Stimulated activated CD4-positive, alpha-beta T cell treated with anti-CD3 and anti-CD28 coated beads, Interleukin-1b, Interleukin-23, amount 100 ng/mL, for 1 hour (primary cell): Measurements from ENCODE around the gene CDC42BPG.

ENCODE experiments used
- DNase-seq, 2 donors: peaks; one replicate each; pipeline ENCODE4 v3.0.0-alpha.2; 2020; ENCODE audit warnings: low read depth in 2 of 2

The CDC42BPG gene, protein sequence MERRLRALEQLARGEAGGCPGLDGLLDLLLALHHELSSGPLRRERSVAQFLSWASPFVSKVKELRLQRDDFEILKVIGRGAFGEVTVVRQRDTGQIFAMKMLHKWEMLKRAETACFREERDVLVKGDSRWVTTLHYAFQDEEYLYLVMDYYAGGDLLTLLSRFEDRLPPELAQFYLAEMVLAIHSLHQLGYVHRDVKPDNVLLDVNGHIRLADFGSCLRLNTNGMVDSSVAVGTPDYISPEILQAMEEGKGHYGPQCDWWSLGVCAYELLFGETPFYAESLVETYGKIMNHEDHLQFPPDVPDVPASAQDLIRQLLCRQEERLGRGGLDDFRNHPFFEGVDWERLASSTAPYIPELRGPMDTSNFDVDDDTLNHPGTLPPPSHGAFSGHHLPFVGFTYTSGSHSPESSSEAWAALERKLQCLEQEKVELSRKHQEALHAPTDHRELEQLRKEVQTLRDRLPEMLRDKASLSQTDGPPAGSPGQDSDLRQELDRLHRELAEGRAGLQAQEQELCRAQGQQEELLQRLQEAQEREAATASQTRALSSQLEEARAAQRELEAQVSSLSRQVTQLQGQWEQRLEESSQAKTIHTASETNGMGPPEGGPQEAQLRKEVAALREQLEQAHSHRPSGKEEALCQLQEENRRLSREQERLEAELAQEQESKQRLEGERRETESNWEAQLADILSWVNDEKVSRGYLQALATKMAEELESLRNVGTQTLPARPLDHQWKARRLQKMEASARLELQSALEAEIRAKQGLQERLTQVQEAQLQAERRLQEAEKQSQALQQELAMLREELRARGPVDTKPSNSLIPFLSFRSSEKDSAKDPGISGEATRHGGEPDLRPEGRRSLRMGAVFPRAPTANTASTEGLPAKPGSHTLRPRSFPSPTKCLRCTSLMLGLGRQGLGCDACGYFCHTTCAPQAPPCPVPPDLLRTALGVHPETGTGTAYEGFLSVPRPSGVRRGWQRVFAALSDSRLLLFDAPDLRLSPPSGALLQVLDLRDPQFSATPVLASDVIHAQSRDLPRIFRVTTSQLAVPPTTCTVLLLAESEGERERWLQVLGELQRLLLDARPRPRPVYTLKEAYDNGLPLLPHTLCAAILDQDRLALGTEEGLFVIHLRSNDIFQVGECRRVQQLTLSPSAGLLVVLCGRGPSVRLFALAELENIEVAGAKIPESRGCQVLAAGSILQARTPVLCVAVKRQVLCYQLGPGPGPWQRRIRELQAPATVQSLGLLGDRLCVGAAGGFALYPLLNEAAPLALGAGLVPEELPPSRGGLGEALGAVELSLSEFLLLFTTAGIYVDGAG (N-terminal part only)

DNA sequence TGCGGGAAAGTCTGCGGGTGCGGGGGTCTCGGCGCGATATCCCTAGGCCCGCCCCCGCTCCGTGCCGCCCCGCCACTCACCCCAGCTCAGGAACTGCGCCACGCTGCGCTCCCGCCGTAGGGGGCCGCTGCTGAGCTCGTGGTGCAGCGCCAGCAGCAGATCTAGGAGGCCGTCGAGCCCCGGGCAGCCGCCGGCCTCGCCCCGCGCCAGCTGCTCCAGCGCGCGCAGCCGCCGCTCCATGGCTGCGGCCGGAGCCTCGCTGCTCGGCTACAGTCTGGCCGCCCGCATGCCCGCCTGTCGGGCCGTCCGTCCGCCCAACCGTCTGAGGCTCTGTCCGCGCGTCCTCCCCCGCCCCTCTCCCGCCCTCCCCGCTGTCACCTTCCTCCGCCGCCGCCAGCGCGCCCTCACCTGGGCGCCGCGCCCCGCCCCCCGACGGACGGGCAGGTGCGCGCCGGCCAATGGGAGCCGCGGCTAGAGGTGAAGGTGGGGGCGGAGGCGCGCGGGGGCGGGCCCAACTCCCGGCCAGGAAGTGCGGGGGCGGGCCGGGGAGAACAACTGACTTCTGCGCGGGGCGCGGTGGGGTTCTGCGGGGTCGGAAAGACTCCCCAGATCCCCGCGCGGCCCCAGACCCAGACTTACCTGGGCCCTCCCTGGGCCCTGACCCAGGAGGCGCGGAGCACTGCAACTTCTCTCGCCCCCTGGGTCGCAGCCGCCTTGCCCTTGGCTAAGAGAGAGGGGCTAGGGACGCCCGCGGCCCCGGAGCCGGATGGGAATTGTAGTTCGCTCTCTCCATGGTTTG lies at the start of gene CDC42BPG:
Gene CDC42BPG (minus strand): TSS at position 324 of the 799 bp plus-strand sequence. CDS start 84 bp downstream, at position 240.
- peak in 1 of 2 donors; percentile 36 for DNase-seq

DNA sequence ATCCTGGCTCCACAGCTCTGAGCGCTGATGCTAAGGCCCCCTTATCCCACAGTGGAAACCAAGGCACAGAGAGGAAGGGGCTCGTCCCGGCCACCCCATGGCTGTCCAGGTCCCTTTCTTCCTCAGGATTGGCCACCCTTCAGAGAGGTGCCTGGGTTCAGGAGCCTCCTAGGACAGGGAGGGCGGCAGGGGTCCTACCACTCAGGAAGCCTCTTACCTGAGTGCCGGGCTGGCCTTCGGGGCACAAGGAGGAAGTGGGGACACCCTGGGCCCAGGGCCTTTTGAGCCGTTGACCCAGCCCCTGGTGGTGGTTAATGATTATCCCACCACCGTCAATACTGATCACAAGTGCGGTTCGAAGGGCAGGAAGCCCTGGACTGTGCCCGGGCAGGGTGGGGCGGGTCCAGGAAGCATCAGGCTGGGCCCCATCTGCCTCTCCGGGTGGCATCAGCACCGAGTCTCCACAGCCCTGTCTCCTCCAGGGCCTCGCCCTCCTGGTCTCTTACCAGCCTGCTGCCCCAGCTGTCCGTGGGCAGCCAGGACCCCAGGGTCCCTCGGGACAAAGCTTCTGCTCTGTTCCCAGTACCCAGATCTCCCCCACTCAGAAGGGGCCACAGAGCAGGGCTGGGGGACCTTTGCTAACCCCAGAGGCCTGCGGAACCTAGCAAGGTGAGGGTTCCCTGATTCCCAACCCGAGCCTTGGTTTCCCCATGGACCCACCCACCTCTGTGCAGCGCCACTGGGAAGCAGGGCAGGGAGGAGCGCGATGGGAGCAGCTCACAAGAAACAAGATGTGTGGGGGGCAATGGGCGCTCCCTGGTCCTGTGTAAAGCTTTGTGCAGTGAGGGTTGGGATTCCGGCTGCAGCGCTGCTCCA lies 49.0 kb upstream of the CDC42BPG start:
- no peak for DNase-seq

DNA sequence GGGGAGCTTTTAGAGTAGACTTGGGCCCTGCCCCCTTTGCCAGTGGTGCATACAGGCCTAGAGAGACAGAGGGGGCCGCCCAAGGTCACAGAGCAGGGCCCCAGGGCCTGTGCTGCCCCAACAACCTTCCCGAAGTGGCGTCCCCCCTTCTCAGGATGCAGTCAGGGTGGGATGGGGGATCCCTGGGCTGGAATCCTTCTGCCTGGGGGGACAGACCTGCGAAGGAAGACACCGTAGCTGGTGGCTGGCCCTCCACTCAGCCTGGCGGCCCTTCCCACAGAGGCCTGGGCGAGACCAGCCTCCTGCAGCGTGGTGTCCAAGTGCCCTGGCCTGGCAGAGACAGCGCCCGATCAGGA lies 48.4 kb upstream of the CDC42BPG start:
- DNase-seq = no peak

DNA sequence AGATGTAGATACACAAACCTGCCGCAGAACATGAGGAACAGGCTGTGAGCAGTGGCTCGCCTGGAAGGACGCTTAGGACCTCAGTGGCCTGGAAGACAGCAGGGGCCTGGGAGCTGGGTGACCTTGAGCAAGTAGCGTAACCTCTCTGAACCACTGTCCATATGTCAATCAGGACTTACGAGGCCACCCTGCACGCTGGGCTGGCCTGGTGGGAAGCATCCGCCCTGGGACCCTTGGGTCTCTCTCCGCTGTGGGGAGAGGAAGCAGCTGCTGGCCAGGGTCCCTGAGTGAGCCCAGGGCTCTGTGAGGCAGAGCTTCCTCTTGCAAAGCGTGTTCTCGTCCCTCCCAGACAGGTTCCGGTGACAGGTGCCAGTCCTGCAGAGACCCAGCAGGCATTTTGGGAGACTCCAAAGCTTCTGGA lies 48.0 kb upstream of the CDC42BPG start:
- DNase-seq = no peak

DNA sequence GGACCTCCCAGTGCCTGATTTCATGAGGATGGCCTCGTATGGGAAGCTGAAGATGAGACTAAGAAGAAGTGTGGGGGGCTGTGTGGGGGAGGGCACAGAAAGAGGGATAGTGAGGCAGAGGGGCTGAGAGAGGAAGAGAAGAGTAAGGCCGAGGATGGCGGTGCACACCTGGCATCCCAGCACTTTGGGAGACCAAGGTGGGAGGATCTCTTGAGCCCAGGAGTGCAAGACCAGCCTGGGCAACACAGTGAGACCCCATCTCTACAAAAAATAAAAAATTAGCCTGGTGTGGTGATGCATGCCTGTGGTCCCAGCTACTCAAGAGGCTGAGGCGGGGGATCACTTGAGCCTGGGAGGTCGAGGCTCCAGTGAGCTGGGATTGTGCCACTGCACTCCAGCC lies 47.4 kb upstream of the CDC42BPG start:
- DNase-seq = no peak

DNA sequence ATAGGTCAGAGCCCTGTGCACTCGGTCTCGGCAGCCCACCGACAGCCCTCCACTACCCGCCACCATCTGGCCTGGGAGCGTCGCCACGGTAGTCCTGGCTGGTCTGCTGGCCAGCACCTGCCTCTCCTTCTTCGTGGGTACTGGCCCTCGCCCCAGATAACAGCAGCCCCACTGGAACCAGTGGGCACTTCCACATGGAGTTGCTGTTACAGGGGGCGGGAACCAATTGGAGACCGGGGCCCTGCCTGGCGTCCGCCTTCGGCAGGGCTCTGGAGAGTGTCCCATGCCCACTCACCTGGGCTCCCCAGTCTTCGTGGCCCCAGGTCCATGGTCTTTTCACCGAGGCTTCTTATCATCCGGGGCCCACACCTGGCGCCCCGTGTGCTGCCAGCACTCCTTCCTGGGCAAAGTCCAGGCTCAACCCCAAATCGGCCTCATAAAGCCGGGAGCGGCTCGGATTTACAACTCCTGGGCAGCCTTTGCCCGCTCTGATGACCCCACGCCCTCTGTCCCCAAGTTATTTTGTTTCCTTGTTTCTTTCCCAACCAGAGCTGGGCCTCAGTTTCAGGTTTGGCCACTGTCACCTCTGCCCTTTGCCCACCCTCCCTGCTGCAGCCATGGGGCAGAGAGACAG lies 46.9 kb upstream of the CDC42BPG start:
- no peak for DNase-seq

DNA sequence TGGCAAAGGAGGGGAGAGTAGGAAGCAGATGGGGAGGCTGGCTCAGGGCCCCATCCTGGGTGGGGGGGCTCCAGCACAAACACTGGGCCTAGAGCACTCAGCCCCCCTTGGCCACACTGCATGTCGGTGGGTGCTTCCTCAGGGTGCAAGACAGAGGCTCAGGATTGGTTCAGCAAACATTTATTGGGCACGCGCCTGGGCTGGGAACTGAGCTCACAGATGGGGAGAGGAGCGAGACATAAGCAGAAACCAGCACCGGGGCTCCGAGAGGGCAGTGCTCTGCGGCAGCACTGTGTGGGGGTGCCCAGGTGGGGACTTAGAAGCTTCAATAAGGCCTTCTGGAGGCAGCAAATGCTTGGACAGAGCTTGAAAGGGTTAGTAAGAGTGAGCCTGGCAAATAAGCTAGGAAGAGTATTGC lies 46.1 kb upstream of the CDC42BPG start:
- DNase-seq = no peak

DNA sequence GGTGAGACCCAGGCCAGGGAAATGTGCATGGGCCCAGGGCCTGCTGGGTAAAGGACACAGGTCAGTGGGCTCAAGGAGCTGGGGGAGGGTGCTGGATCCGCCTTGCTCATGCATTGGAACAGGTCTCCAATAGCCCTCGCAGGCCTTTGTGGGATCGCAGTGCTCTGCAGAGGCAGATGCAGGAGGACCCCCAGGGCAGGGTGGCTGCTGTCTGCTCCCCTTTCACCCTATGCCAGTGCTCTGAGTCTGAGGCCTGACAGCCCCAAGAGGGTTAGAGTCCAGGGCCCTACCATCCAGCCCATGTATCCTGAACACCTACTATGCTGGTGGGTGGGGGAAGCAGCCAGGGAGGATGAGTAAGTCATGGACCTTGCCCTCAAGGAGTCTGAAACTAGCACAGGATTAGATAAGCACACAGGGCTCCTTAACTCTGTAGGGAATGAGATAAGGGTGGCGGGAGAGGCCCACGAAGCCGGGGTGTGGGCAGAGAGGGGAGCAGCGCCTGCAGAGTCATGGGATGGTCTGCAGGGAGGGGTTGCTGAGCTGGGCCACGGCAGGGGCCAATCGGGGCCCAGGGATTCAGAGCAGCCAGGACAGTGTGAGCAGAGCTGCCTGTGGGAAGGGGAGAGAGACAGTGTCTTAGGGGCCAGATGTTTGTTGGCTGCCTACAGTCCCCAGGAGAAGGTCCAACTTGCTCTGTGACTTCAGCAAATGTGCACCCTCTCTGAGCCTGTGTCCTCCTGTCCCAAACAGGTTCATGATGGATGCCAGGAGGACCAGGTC lies 44.5 kb upstream of the CDC42BPG start:
- DNase-seq = no peak

DNA sequence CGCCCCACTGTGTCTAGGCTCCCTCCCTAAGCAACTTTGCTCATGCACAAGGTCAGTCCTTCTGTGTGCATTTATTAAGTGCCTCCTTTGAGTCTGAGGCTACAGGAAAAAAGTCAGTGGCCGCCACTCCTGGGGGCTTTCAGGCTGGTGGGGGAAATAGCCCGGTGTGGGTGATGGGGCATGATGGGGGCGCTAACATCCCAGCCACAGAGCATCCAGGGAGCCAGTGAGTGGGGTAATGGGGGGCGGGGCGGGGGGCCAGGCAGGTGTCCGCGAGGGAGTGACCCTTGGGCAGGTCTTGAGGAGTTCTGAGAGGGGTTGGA lies 43.9 kb upstream of the CDC42BPG start:
- DNase-seq = no peak

DNA sequence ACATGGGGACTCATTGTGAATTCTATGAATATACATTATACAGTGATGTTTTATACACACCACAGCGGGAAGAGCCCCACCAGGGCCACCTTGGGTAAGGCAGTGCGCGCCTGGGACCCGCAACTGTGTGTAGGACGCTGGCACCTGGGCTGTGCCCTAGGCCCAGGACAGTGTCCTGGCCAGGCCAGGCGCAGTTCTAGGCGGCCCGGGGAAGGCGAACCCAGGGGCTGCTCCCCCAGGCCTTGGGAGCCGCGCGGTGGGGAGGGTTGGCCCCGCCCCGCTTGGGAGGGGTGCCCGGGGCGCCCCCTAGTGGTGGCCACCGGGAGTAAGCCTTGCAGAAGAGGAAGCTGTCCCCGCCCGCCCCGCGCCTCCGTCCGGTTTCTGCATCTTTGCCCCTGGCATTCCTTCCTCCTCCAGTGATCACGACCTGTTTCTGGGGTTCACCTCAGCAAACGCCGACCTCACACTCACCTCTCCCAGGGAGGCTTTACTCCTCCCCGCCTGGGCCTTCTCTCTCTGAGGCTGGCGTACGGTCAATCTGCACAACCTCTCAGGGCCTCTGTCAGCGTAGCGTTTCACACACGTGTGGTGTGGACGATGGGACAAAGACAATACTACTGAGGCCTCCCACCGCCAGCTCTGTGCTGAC lies 43.4 kb upstream of the CDC42BPG start:
- DNase-seq = peak; percentile 71 to 81

DNA sequence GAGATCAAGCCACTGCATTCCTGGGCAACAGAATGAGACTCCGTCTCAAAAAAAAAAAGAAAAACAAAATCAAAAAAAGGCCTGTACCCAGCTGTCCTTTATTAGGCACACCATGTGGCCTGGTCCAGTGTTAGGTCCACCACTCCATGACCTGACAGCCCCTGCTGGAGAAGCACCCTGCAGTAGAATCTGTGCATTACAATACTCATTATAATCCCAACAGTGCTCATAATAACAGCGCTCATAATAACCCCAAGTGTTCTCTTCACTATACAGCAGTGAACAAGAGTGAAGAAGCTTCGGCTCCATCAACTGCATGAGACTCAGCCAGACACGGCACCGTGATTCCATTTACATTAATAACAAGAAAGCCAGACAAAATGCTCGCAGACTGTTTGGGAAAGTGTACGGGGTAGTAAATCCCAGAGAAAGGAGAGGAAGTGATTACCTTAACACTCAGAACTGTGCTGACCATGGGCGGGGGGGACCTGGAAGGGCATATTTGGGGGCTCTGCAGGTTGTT lies 42.8 kb upstream of the CDC42BPG start:
- DNase-seq = no peak

DNA sequence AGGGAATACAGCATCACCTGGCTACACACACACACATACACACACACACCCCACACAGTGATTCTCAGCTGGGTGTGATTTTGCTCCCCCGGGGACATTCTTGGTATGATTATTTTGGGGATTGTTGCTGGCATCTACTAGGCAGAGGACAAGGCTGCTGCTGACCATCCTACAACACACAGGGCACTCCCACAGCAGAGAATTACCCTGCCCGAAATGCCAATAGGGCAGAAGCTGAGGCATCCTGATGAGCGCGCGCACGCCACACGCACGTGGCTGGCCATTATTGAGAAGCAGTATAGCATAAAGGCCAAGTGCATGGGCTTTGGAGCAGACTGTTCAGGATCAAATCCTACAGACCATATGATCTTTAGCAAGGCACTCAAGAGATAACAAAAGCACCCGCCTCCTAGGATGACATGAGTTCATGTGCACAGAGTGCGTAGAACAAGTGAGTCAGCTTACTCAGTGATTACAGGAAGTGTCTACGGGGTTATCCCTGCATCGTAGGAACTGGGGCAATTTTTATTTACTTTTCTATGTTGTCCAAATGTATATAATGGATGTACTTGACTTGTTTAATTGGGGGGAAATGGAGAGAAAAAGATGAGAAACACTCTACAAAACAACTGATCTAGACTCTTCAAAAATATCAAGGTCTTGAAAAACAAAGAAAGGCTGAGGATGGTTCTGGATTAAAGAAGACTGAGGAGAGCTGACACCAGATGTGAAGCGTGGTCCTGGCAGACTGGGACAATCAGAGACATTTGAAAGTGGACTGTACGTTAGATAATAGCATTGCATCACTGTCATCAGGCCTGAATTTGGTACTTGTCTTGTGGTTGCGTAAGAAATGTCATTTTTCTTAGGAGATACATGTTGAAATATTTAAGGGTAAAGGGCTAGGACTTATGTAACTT lies 41.2 kb upstream of the CDC42BPG start:
- no peak for DNase-seq

DNA sequence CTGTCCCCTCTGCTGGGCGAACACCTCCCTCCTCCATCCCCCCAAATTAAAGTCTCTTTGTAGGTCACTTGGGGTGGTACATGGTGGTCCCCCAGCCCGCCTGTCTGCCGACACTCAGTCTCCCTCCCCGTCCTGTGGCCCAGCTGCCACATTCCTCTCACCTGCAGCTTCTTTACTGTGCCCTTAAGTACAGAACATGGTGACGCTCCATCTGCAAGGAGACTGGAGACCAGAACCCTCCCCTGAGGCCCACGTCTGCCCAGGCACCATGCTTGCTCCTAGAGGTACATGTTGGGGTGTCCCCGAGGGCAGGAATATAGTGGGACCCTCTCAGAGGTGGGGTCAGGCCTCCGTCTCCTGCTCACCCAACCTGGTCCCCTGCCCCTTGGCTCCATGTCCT lies 39.6 kb upstream of the CDC42BPG start:
- DNase-seq = no peak

DNA sequence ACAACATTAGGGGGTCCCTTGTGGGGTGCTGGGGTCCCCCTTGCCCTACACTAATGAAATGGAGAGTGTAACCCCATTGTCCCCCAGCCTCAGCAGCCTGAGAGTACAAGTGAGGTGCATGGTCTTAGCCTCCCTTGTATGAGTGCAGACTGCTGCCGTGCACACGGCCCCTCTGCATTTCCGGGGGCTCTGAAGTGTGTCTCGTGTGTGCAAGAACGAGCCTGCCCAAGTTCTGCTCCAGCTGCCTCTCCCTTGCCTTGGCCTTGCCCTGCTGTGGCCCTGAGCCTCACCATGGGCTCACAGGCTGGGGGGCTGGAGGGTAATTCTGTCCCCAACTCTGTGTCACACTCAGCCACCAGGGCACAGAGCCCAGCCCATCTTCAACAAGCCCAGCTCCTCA lies 39.1 kb upstream of the CDC42BPG start:
- DNase-seq = no peak

DNA sequence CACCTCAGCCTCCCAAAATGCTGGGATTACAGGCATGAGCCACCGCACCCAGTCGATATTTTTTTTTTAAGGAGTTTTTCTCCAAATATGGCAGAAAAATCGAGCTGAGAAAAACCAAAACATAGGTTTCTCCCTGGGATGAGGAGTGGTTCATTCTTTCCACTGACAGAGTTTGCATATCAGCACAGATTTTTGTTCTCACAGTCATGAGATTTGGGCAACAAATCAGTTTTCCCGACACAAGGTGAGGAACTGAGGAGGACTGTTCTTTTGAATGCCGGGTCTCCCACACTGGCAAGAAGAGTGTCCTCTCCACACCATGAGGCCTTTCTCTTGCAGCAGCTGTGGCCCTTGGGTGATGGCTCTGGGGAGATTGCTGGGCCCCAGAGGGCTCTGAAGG lies 37.8 kb upstream of the CDC42BPG start:
- no peak for DNase-seq

DNA sequence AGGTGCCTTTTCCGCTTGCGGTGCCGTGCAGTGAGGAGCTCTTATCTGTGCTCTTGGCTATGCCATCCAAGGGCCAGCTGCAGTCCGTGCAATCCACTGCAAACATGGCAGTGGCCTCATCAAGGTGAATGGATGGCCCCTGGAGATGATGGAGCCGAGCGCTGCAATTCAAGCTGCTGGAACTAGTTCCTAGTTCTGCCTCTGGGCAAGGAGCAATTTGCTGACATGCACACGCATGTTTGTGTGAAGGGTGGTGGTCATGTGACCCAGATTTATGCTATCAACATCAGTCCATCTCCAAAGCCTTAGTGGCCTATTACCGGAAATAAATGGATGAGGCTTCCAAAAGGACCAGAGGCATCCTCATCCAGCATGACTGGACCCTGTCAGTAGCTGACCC lies 37.0 kb upstream of the CDC42BPG start:
- DNase-seq = no peak
